WTC11 (cell line): ENCODE measurements around the gene ELMO1. TPM values are rescaled to one million over a fixed set of nuclear protein-coding genes. Genes with fewer than 3 reads are reported as not detected.

ENCODE experiments used
- ATAC-seq: fragments of 200-7000 bp; cut with Tn5 transposase; 2 replicates; pipeline ENCODE4 v1.10.0; 2021; ENCODE audit warnings: mild to moderate bottlenecking, moderate library complexity
- CTCF ChIA-PET: fragments of 300-600 bp; sonication (Branson Sonifier 250); formaldehyde crosslinking; loops from one replicate; lab custom pipeline; 2021; ENCODE audit warnings: antibody characterized with exemption; lab: Charles Lee
- POLR2A ChIA-PET: fragments of 350-600 bp; sonication (Branson Sonifier 250); formaldehyde crosslinking; loops from one replicate; lab custom pipeline; 2021; ENCODE audit warnings: antibody characterized with exemption; lab: Charles Lee
- DNase-seq: peaks from one replicate; pipeline ENCODE4 v3.0.0; 2021; ENCODE audit warnings: low spot score
- H3K27ac Mint-ChIP-seq: 2 replicates; pipeline ENCODE4 v1.8.0; 2021; ENCODE audit warnings: mixed read lengths
- H3K27me3 Mint-ChIP-seq: 2 replicates; pipeline ENCODE4 v1.8.0; 2021; ENCODE audit warnings: low read depth, mild to moderate bottlenecking, moderate library complexity, mixed read lengths
- H3K36me3 Mint-ChIP-seq: 2 replicates; pipeline ENCODE4 v1.8.0; 2021; ENCODE audit warnings: mixed read lengths
- H3K4me1 Mint-ChIP-seq: 2 replicates; pipeline ENCODE4 v1.8.0; 2022; ENCODE audit warnings: mixed read lengths
- H3K4me3 Mint-ChIP-seq: 2 replicates; pipeline ENCODE4 v1.8.0; 2021; ENCODE audit warnings: mild to moderate bottlenecking, moderate library complexity, mixed read lengths
- H3K9me3 Mint-ChIP-seq: 2 replicates; pipeline ENCODE4 v1.8.0; 2021; ENCODE audit warnings: mixed read lengths
- ARID4B ChIP-seq: sonication (generic); formaldehyde crosslinking; IDR thresholded peaks from 2 replicates; pipeline ENCODE4 v1.8.0; 2023; ENCODE audit warnings: missing genetic modification reagents, mild to moderate bottlenecking, borderline replicate concordance
- CTCF ChIP-seq: fragments of 200-600 bp; IDR thresholded peaks from 2 replicates; pipeline ENCODE4 v1.8.0; 2022; ENCODE audit warnings: antibody characterized with exemption
- ELF4 ChIP-seq: sonication (generic); formaldehyde crosslinking; IDR thresholded peaks from 2 replicates; pipeline ENCODE4 v1.8.1; 2022; ENCODE audit warnings: low read depth, mild to moderate bottlenecking, moderate library complexity, missing genetic modification reagents
- ESRRA ChIP-seq: sonication (generic); formaldehyde crosslinking; IDR thresholded peaks from 2 replicates; pipeline ENCODE4 v1.8.1; 2022; ENCODE audit warnings: mild to moderate bottlenecking, missing genetic modification reagents, borderline replicate concordance
- FOXK1 ChIP-seq: sonication (generic); formaldehyde crosslinking; IDR thresholded peaks from 2 replicates; pipeline ENCODE4 v1.8.0; 2022; ENCODE audit warnings: mild to moderate bottlenecking, moderate library complexity, missing genetic modification reagents
- GRHL2 ChIP-seq: fragments of 250-450 bp; sonication (Bioruptor Pico); IDR thresholded peaks from 2 replicates; pipeline ENCODE4 v1.8.0; 2022; ENCODE audit warnings: mild to moderate bottlenecking, moderate library complexity; ENCODE audit not compliant: insufficient replicate concordance, severe bottlenecking
- NR3C1 ChIP-seq: sonication (generic); formaldehyde crosslinking; conservative IDR thresholded peaks from 2 replicates; pipeline ENCODE4 v1.8.1; 2023; ENCODE audit warnings: low read depth, mild to moderate bottlenecking, missing genetic modification reagents
- PRRX2 ChIP-seq: fragments of 250-450 bp; sonication (Bioruptor Pico); IDR thresholded peaks from 2 replicates; pipeline ENCODE4 v1.8.0; 2021; ENCODE audit warnings: mild to moderate bottlenecking
- TEAD1 ChIP-seq: sonication (generic); formaldehyde crosslinking; IDR thresholded peaks from 2 replicates; pipeline ENCODE4 v1.8.0; 2022; ENCODE audit warnings: mild to moderate bottlenecking, missing genetic modification reagents
- ZNF423 ChIP-seq: fragments of 250-450 bp; sonication (Bioruptor Pico); IDR thresholded peaks from 2 replicates; pipeline ENCODE4 v2.1.2; 2022; ENCODE audit warnings: mild to moderate bottlenecking, moderate library complexity
- ZNF671 ChIP-seq: fragments of 250-450 bp; sonication (Bioruptor Pico); IDR thresholded peaks from 2 replicates; pipeline ENCODE4 v1.8.0; 2021; ENCODE audit warnings: mild to moderate bottlenecking
- ZSCAN18 ChIP-seq: fragments of 250-450 bp; sonication (Bioruptor Pico); IDR thresholded peaks from 2 replicates; pipeline ENCODE4 v2.1.2; 2022; ENCODE audit warnings: mild to moderate bottlenecking, moderate library complexity
- total RNA-seq: library from RNA; stranded (reverse); gene quantifications from 3 replicates; pipeline ENCODE4 v1.2.3, GENCODE V29; 2021
- TF ChIP-seq, protein P1 (sequence below): sonication (generic); formaldehyde crosslinking; IDR thresholded peaks from 2 replicates; pipeline ENCODE4 v1.8.0; 2022; ENCODE audit warnings: missing genetic modification reagents
- TF ChIP-seq, protein P2 (sequence below): sonication (generic); formaldehyde crosslinking; IDR thresholded peaks from 2 replicates; pipeline ENCODE4 v1.8.0; 2023; ENCODE audit warnings: missing genetic modification reagents
- TF ChIP-seq, protein P3 (sequence below): sonication (generic); formaldehyde crosslinking; IDR thresholded peaks from 2 replicates; pipeline ENCODE4 v1.8.0; 2022; ENCODE audit warnings: mild to moderate bottlenecking, missing genetic modification reagents

Gene ELMO1
- total RNA-seq, 1 experiment from 2014 or later: 19.4 TPM

DNA sequence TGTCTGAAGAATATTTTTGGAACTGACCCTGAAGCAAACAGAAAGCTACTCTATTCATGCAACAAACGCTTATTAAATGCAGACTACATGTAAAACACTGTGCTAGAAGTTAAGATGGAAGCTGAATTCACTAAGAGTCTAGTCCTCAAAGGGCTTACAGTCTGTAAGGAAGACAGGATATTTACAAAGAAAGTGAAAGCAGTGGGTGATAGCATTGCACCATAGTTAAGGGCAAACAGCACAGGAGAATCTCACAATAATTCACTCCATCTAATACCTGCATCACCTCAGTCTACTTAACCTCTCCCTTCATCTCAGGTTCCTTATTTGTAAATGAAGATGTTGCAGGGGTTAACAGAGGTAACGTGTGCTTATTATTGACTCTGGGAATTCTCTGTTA lies 364.4 kb downstream of the ELMO1 start:
- Mint-ChIP-seq H3K9me3 (no peaks in the 10 kb centered on the region), H3K4me1 (0 out of 2 replicates have a peak, but pooled peaks cover 2% of the 10 kb centered on the region), H3K27ac (no peak overlapping the region), H3K4me3 (no peak overlapping the region), H3K36me3 (no peaks in the 10 kb centered on the region), H3K27me3 (no peaks in the 10 kb centered on the region)
- ATAC-seq (no peak), DNase-seq (no peak)
- ChIA-PET POLR2A (no interaction called here), CTCF (no interaction called here)
- no peak for TF ChIP-seq GRHL2 (CRISPR knock-in tag)
- TF ChIP-seq ZNF671 (CRISPR knock-in tag): no peak
- no peak for TF ChIP-seq TEAD1 (CRISPR knock-in tag)
- no peak for TF ChIP-seq NR3C1 (CRISPR knock-in tag)
- TF ChIP-seq FOXK1 (CRISPR knock-in tag): no peak
- TF ChIP-seq ZSCAN18 (CRISPR knock-in tag): no peak
- TF ChIP-seq ELF4 (CRISPR knock-in tag): no peak
- no peak for TF ChIP-seq ZNF423 (CRISPR knock-in tag)
- no peak for TF ChIP-seq ESRRA (CRISPR knock-in tag)
- TF ChIP-seq ARID4B (CRISPR knock-in tag): no peak
- TF ChIP-seq PRRX2: no peak

GRCh38 chr7:37083311-37084096 lies 365.2 kb downstream of the ELMO1 start:
- H3K4me3 Mint-ChIP-seq: no peak overlapping the region
- POLR2A ChIA-PET: interaction anchor here (0.6 kb wide), 1 partner anchor 46 kb away, joined by 3 read pairs; no protein-coding TSS in a partner anchor
- no peaks in the 10 kb centered on the region for H3K9me3 Mint-ChIP-seq
- no peaks in the 10 kb centered on the region for H3K36me3 Mint-ChIP-seq
- 0 out of 2 replicates have a peak, but pooled peaks cover 2% of the 10 kb centered on the region for H3K4me1 Mint-ChIP-seq
- ATAC-seq (no peak), DNase-seq (no peak)
- CTCF ChIA-PET: interaction anchor here (1.3 kb wide), 1 partner anchor 16 kb away, joined by 4 read pairs; no protein-coding TSS in a partner anchor
- H3K27me3 Mint-ChIP-seq: no peaks in the 10 kb centered on the region
- no peak overlapping the region for H3K27ac Mint-ChIP-seq
- TF ChIP-seq, protein P1, sequence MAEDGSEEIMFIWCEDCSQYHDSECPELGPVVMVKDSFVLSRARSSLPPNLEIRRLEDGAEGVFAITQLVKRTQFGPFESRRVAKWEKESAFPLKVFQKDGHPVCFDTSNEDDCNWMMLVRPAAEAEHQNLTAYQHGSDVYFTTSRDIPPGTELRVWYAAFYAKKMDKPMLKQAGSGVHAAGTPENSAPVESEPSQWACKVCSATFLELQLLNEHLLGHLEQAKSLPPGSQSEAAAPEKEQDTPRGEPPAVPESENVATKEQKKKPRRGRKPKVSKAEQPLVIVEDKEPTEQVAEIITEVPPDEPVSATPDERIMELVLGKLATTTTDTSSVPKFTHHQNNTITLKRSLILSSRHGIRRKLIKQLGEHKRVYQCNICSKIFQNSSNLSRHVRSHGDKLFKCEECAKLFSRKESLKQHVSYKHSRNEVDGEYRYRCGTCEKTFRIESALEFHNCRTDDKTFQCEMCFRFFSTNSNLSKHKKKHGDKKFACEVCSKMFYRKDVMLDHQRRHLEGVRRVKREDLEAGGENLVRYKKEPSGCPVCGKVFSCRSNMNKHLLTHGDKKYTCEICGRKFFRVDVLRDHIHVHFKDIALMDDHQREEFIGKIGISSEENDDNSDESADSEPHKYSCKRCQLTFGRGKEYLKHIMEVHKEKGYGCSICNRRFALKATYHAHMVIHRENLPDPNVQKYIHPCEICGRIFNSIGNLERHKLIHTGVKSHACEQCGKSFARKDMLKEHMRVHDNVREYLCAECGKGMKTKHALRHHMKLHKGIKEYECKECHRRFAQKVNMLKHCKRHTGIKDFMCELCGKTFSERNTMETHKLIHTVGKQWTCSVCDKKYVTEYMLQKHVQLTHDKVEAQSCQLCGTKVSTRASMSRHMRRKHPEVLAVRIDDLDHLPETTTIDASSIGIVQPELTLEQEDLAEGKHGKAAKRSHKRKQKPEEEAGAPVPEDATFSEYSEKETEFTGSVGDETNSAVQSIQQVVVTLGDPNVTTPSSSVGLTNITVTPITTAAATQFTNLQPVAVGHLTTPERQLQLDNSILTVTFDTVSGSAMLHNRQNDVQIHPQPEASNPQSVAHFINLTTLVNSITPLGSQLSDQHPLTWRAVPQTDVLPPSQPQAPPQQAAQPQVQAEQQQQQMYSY (CRISPR knock-in tag): no peak
- TF ChIP-seq CTCF: no peak
- TF ChIP-seq ZNF423 (CRISPR knock-in tag): no peak
- TF ChIP-seq, protein P2, sequence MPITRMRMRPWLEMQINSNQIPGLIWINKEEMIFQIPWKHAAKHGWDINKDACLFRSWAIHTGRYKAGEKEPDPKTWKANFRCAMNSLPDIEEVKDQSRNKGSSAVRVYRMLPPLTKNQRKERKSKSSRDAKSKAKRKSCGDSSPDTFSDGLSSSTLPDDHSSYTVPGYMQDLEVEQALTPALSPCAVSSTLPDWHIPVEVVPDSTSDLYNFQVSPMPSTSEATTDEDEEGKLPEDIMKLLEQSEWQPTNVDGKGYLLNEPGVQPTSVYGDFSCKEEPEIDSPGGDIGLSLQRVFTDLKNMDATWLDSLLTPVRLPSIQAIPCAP (CRISPR knock-in tag): no peak
- TF ChIP-seq, protein P3, sequence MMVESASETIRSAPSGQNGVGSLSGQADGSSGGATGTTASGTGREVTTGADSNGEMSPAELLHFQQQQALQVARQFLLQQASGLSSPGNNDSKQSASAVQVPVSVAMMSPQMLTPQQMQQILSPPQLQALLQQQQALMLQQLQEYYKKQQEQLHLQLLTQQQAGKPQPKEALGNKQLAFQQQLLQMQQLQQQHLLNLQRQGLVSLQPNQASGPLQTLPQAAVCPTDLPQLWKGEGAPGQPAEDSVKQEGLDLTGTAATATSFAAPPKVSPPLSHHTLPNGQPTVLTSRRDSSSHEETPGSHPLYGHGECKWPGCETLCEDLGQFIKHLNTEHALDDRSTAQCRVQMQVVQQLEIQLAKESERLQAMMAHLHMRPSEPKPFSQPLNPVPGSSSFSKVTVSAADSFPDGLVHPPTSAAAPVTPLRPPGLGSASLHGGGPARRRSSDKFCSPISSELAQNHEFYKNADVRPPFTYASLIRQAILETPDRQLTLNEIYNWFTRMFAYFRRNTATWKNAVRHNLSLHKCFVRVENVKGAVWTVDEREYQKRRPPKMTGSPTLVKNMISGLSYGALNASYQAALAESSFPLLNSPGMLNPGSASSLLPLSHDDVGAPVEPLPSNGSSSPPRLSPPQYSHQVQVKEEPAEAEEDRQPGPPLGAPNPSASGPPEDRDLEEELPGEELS (CRISPR knock-in tag): no peak
